ENCODE measurements around the gene IRF5. TPM values are rescaled to one million over a fixed set of nuclear protein-coding genes. Genes with fewer than 3 reads are reported as not detected.

Gene IRF5
- total RNA-seq, 1 donor from 2014 or later = 0.26 TPM

- no peak for DNase-seq (ENCODE audit: low read depth in 2 of 2)
These were observed 17.6 kb upstream of the IRF5 start for GRCh38 chr7:128919881-128920799.

GRCh38 chr7:128920913-128921582 lies 16.7 kb upstream of the IRF5 start:
- no peak for DNase-seq (ENCODE audit: low read depth in 2 of 2)

- no peak for DNase-seq (ENCODE audit: low read depth in 2 of 2)
These were observed 15.8 kb upstream of the IRF5 start for GRCh38 chr7:128921866-128922440.

GRCh38 chr7:128922496-128923410 lies 15.0 kb upstream of the IRF5 start:
- no peak for DNase-seq (ENCODE audit: low read depth in 2 of 2)

GRCh38 chr7:128923411-128923800 lies 14.3 kb upstream of the IRF5 start:
- DNase-seq (ENCODE audit: low read depth in 2 of 2) = no peak

GRCh38 chr7:128924707-128925588 lies 12.8 kb upstream of the IRF5 start:
- DNase-seq (ENCODE audit: low read depth in 2 of 2) = no peak

- DNase-seq (ENCODE audit: low read depth in 2 of 2) = no peak
These were observed 9.4 kb upstream of the IRF5 start for GRCh38 chr7:128928159-128928813.

GRCh38 chr7:128928882-128929788 lies 8.6 kb upstream of the IRF5 start:
- DNase-seq (ENCODE audit: low read depth in 2 of 2) = no peak

- no peak for DNase-seq (ENCODE audit: low read depth in 2 of 2)
These were observed 6.4 kb upstream of the IRF5 start for GRCh38 chr7:128931190-128931798.

- DNase-seq (ENCODE audit: low read depth in 2 of 2) = no peak
These were observed 5.5 kb upstream of the IRF5 start for GRCh38 chr7:128931965-128932861.

- no peak for DNase-seq (ENCODE audit: low read depth in 2 of 2)
These were observed 4.9 kb upstream of the IRF5 start for GRCh38 chr7:128932862-128933179.

- DNase-seq (ENCODE audit: low read depth in 2 of 2) = no peak
These were observed 4.4 kb upstream of the IRF5 start for GRCh38 chr7:128933180-128933891.

- no peak for DNase-seq (ENCODE audit: low read depth in 2 of 2)
These were observed 3.1 kb upstream of the IRF5 start for GRCh38 chr7:128934361-128935341.

- no peak for DNase-seq (ENCODE audit: low read depth in 2 of 2)
These were observed 2.4 kb upstream of the IRF5 start for GRCh38 chr7:128935342-128935730.

GRCh38 chr7:128936798-128937197 lies 929 bp upstream of the IRF5 start:
- no peak for DNase-seq (ENCODE audit: low read depth in 2 of 2)

GRCh38 chr7:128937271-128937646 lies 468 bp upstream of the IRF5 start:
- no peak for DNase-seq (ENCODE audit: low read depth in 2 of 2)

Measured in dermis microvascular lymphatic vessel endothelial cell (primary cell).